HepG2 (cell line): Measurements from ENCODE around the gene ARHGDIA. TPM values are rescaled to one million over a fixed set of nuclear protein-coding genes. Genes with fewer than 3 reads are reported as not detected.

Experiments used
- ARNT2 ChIP-seq: sonication (generic); formaldehyde crosslinking; IDR thresholded peaks from 2 replicates; pipeline ENCODE4 v1.8.0; 2022; ENCODE audit warnings: mild to moderate bottlenecking, low read depth, missing genetic modification reagents, moderate library complexity
- HES4 ChIP-seq: sonication (generic); formaldehyde crosslinking; IDR thresholded peaks from 2 replicates; pipeline ENCODE4 v1.9.0; 2021; ENCODE audit warnings: mild to moderate bottlenecking, missing genetic modification reagents, borderline replicate concordance
- NFKB2 ChIP-seq: sonication (generic); formaldehyde crosslinking; IDR thresholded peaks from 2 replicates; pipeline ENCODE4 v1.4.0; 2020; ENCODE audit warnings: missing genetic modification reagents, borderline replicate concordance
- PHF8 ChIP-seq: sonication (generic); formaldehyde crosslinking; IDR thresholded peaks from 2 replicates; pipeline ENCODE4 v1.5.0; 2020; ENCODE audit warnings: missing genetic modification reagents
- SP5 ChIP-seq: IDR thresholded peaks from 2 replicates; pipeline ENCODE4 v1.6.1; 2016; ENCODE audit warnings: low read depth, borderline replicate concordance
- ZFYVE20 ChIP-seq: sonication (generic); formaldehyde crosslinking; IDR thresholded peaks from 2 replicates; pipeline ENCODE4 v1.8.0; 2023; ENCODE audit warnings: low read depth, mild to moderate bottlenecking, moderate library complexity, missing genetic modification reagents, borderline replicate concordance
- ZNF207 ChIP-seq: fragments of 450-650 bp; IDR thresholded peaks from 2 replicates; pipeline ENCODE4 v1.6.1; 2016; ENCODE audit warnings: antibody characterized with exemption, borderline replicate concordance
- ZNF337 ChIP-seq: sonication (generic); formaldehyde crosslinking; IDR thresholded peaks from 2 replicates; pipeline ENCODE4 v1.5.1; 2020; ENCODE audit warnings: missing genetic modification reagents, low read depth, mild to moderate bottlenecking, borderline replicate concordance
- ZNF543 ChIP-seq: sonication (generic); formaldehyde crosslinking; IDR thresholded peaks from 2 replicates; pipeline ENCODE4 v1.4.0; 2020; ENCODE audit warnings: mild to moderate bottlenecking, missing genetic modification reagents
- polyA plus RNA-seq, 8 experiments: library from polyadenylated mRNA; depleted of rRNA in 3 of 8; stranded (reverse) in 7 of 8; unstranded in 1 of 8; fragments of >200 nt; fragmentation: Illumina TruSeq in 4 of 8; extraction: Trizol in 4 of 8; gene quantifications; 2 replicates each; pipeline versions ENCODE4 v1.2.1 to v1.2.3, GENCODE V29; 2011 to 2016; ENCODE audit warnings: low read depth in 4 of 8, missing spikeins in 1 of 8, mixed read lengths in 1 of 8; ENCODE audit not compliant: insufficient read depth in 1 of 8
- total RNA-seq, 5 experiments: library from RNA; depleted of rRNA; stranded (reverse); fragments of >200 nt; fragmentation: Illumina TruSeq; extraction: Trizol; gene quantifications; 2 replicates each; pipeline ENCODE4 v1.2.3, GENCODE V29; 2016; ENCODE audit warnings: low read depth in 1 of 5
- TF ChIP-seq, protein P1 (sequence below): sonication (generic); formaldehyde crosslinking; IDR thresholded peaks from 2 replicates; pipeline ENCODE4 v1.4.0; 2020; ENCODE audit warnings: mild to moderate bottlenecking, missing genetic modification reagents, borderline replicate concordance
- TF ChIP-seq, protein P2 (sequence below): IDR thresholded peaks from 2 replicates; pipeline ENCODE4 v1.6.1; 2012; ENCODE audit warnings: inconsistent platforms
- TF ChIP-seq, protein P3 (sequence below), 2 experiments: sonication (generic) in 1 of 2; formaldehyde crosslinking in 1 of 2; IDR thresholded peaks; 2 replicates each; pipeline versions ENCODE4 v1.4.0 to v1.6.1; 2016 to 2020; ENCODE audit warnings: borderline replicate concordance in 1 of 2, low read depth in 1 of 2, mild to moderate bottlenecking in 1 of 2, missing genetic modification reagents in 1 of 2

Gene ARHGDIA
- total and polyA plus RNA-seq, 2 of the 13 experiments (the other 11 are each of a cell fraction or from before 2014, with no cell fraction given), result 40.0 to 64.0 TPM

DNA sequence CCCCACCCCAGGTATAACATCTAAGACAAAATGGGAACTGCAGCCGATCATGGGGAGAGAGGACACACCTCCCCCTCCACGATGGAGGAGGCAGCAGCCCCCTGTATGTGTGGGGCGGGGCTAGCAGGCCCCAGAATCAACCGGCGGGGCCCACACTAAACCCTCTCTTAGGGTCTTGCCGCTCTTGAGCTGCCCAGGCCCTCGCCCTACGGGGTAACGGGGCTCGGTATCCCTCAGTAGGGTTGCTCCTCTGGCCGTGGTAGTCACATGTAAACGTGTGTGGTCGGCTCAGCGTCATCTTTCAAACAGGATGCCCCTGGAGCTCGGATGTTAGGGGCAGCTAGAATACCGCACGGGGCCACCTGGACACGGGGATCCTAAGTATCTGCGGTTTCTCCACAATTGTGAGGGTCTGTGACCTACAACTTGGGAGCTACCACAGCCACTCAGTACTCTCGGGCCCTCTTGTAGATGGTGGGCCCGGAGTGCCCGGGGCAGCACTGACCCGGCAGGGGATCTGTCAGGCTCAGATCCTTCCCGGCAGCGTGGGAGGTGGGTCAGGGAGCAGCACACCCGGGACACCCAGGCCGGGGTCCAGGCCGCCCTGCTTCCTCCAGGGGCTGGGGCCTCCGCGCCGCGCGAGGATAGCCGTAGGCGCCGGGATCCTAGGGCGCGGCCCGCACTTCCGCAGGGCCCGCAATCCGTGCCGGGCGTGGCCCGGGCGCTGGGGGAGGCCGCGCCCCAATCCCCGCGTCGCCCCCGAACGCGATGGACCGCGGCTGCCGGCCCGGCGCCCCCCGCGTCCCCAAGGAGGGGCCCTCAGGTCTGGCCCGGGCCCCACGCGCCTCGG, 781 bp downstream of the ARHGDIA start (continued):
- TF ChIP-seq, protein P1, sequence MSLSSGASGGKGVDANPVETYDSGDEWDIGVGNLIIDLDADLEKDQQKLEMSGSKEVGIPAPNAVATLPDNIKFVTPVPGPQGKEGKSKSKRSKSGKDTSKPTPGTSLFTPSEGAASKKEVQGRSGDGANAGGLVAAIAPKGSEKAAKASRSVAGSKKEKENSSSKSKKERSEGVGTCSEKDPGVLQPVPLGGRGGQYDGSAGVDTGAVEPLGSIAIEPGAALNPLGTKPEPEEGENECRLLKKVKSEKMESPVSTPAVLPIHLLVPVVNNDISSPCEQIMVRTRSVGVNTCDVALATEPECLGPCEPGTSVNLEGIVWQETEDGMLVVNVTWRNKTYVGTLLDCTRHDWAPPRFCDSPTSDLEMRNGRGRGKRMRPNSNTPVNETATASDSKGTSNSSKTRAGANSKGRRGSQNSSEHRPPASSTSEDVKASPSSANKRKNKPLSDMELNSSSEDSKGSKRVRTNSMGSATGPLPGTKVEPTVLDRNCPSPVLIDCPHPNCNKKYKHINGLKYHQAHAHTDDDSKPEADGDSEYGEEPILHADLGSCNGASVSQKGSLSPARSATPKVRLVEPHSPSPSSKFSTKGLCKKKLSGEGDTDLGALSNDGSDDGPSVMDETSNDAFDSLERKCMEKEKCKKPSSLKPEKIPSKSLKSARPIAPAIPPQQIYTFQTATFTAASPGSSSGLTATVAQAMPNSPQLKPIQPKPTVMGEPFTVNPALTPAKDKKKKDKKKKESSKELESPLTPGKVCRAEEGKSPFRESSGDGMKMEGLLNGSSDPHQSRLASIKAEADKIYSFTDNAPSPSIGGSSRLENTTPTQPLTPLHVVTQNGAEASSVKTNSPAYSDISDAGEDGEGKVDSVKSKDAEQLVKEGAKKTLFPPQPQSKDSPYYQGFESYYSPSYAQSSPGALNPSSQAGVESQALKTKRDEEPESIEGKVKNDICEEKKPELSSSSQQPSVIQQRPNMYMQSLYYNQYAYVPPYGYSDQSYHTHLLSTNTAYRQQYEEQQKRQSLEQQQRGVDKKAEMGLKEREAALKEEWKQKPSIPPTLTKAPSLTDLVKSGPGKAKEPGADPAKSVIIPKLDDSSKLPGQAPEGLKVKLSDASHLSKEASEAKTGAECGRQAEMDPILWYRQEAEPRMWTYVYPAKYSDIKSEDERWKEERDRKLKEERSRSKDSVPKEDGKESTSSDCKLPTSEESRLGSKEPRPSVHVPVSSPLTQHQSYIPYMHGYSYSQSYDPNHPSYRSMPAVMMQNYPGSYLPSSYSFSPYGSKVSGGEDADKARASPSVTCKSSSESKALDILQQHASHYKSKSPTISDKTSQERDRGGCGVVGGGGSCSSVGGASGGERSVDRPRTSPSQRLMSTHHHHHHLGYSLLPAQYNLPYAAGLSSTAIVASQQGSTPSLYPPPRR (CRISPR knock-in tag), result peak; percentile 51; the same call in 1 of the 2 replicates
- TF ChIP-seq ARNT2 (CRISPR knock-in tag) (0 out of 2 replicates have a peak, but pooled peaks have one; percentile 33), ZFYVE20 (CRISPR knock-in tag) (peak; percentile 71; the same call in 1 of the 2 replicates), HES4 (CRISPR knock-in tag) (peak; percentile 80; the same call in 1 of the 2 replicates), SP5 (CRISPR knock-in tag) (0 out of 2 replicates have a peak, but pooled peaks have one; percentile 11), ZNF543 (CRISPR knock-in tag) (peak; percentile 67; the same call in 1 of the 2 replicates), ZNF337 (no peak), ZNF207 (no peak), PHF8 (peak; percentile 49; the same call in 1 of the 2 replicates), NFKB2 (CRISPR knock-in tag) (peak; percentile 69)
- TF ChIP-seq, protein P2, sequence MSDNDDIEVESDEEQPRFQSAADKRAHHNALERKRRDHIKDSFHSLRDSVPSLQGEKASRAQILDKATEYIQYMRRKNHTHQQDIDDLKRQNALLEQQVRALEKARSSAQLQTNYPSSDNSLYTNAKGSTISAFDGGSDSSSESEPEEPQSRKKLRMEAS, result peak; percentile 38
- TF ChIP-seq, protein P3, sequence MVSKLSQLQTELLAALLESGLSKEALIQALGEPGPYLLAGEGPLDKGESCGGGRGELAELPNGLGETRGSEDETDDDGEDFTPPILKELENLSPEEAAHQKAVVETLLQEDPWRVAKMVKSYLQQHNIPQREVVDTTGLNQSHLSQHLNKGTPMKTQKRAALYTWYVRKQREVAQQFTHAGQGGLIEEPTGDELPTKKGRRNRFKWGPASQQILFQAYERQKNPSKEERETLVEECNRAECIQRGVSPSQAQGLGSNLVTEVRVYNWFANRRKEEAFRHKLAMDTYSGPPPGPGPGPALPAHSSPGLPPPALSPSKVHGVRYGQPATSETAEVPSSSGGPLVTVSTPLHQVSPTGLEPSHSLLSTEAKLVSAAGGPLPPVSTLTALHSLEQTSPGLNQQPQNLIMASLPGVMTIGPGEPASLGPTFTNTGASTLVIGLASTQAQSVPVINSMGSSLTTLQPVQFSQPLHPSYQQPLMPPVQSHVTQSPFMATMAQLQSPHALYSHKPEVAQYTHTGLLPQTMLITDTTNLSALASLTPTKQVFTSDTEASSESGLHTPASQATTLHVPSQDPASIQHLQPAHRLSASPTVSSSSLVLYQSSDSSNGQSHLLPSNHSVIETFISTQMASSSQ (IDR thresholded peaks at IDR 0.05; ENCODE audit: low read depth), result no peak
- TF ChIP-seq, protein P3 (CRISPR knock-in tag; IDR thresholded peaks at IDR 0.05; ENCODE audit: borderline replicate concordance), result no peak; the same call in 1 of the 2 replicates
